Right kidney (tissue), 1 donor: ENCODE results near the gene ANKFY1.
"Not testable (repeated sequence)": the region's sequence is repeated elsewhere in the genome, so short reads cannot be mapped to it uniquely, and the experiment has no call there.

Experiments
- DNase-seq: peaks from one replicate; pipeline ENCODE4 v3.0.0-alpha.2; 2016

ANKFY1 gene

GRCh38 chr17:4215882-4216570, 47.8 kb downstream of the ANKFY1 start:
- DNase-seq, result no peak

- DNase-seq, result no peak
Measured at GRCh38 chr17:4214157-4214556, 49.6 kb downstream of the ANKFY1 start.

GRCh38 chr17:4209611-4210010, 54.2 kb downstream of the ANKFY1 start:
- no peak for DNase-seq

- no peak for DNase-seq
Measured at GRCh38 chr17:4208238-4208637, 55.5 kb downstream of the ANKFY1 start.

DNA sequence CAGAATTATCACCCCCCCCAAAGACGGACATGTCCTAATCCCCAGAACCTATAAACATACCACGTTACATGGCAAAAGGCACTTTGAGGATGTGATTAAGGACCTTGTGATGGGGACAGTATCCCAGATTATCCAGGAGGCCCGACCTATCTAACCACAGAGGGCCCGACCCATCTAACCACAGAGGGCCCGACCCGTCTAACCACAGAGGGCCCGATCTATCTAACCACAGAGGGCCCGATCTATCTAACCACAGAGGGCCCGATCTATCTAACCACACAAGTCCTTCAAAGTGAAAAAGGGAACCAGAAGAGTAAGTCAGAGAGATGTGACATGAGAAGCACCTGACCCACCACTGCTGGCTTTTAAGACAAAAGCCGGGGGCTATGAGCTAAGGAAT, 56.8 kb downstream of the ANKFY1 start:
- no peak for DNase-seq

DNA sequence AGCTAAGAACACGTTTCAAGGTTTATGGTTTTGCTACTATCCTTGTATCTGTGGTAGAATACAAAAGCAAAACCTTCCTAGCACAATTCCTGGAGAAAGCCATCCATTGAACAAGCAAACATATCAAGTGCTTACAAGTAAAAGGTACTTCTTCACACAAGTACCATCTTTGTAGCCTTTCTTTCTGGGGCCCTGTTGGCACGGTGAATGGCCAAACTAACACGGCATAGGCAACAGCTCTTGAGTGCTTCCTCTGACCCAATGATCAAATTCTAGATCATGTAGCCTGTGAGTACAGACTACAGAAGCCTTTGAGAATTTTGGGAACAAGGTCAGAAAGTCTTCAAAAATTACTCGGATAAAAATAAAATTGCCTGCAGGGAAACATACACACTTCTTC, 57.9 kb downstream of the ANKFY1 start:
- DNase-seq, result no peak

GRCh38 chr17:4204710-4205173, 59.0 kb downstream of the ANKFY1 start:
- no peak for DNase-seq

- no peak for DNase-seq
Measured at GRCh38 chr17:4204190-4204589, 59.6 kb downstream of the ANKFY1 start.

GRCh38 chr17:4201226-4201625, 62.6 kb downstream of the ANKFY1 start:
- DNase-seq, result no peak

- DNase-seq, result no peak
Measured at GRCh38 chr17:4199818-4200402, 63.9 kb downstream of the ANKFY1 start.

DNA sequence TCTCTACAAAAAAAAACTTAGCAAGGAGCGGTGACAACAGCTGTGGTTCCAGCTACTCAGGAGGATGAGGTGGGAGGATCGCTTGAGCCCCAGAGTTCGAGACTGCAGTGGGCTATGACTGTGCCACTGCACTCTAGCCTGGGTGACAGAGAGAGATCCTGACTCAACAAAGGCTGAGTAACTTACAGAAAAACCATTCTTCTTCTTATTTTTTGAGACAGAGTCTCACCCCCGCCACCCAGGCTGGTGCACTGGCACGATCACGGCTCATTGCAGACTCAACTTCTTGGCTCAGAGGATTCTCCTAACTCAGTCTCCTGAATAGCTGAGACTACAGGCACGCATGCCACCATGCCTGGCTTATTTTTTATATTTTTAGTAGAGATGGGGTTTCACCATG, 64.8 kb downstream of the ANKFY1 start:
- DNase-seq, result no peak

- DNase-seq, result no peak
Measured at GRCh38 chr17:4195306-4195705, 68.5 kb downstream of the ANKFY1 start.

DNA sequence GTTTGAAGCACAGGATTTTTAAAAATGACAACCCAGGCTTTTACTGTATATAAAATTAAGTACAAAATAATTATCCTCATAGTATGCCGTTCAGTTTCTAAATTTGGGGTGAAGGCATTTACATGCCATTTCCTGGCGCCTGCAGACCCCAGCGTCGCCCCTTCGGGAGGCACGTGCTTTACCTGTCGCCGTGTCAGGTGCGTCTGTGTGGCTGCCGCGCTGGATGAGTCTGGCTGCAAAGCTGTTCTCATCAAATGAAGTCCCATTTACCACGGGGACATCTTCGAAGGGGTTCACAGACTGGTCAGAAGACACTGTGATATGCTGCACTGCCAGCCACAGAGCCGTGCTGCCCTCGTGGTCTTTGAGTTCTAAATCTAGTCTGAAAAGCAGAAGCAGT, 69.0 kb downstream of the ANKFY1 start:
- DNase-seq, result no peak

GRCh38 chr17:4190791-4191190, 73.0 kb downstream of the ANKFY1 start:
- not testable (repeated sequence) for DNase-seq

DNA sequence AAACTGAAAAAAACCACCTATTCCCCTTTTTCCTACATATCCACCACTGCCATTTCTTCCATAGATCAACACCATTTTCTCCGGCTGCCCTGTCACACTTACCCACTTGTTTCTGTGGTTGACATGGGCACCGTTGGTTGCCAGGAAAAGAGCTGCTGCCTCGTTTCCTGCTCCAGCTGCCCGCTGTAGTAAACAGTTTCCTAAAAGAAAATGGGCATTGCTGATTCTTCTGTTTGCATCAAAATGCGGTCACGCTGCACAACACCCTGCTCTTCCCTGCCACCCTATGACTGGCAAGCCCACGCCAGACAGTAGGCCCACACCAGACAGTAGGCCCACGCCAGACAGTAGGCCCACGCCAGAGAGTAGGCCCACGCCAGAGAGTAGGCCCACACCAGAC, 74.5 kb downstream of the ANKFY1 start:
- DNase-seq, result no peak

DNA sequence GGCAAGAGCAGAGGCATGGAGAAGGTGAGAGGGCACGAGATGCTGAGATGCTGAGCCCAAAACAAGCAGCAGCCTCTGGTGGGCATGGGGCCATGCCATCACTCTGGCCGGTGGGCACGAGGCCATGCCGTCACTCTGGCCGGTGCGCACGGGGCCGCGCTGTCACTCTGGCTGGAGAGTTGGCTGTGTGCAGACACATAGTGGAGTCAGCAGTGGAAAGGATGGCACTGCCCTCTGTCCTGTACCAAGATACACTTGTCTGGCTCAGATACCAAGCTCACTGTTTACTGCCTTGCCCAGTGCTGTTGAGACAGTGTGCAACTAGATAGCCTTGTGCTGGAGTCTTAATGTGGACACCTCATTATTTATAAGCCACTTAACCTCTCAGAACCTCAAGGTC, 75.7 kb downstream of the ANKFY1 start:
- DNase-seq, result no peak

DNA sequence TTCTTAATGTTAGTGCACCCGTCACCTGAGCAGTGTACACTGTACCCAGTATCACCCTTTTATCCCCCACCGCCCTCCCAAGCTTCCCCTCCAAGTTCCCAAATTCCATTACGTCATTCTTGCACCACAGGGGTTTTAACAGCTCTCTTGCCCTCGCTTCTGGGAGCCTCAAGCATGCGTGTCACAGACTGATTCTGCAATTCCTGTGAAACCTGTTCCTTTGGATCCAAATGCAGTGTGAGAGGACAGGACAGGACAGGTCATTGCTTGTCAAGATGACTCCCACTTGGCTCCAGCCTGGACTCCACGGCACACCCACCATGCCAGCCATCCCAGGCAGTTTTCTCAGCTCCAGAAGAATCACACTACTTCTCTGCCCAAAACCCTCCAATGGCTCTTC, 76.7 kb downstream of the ANKFY1 start:
- no peak for DNase-seq

DNA sequence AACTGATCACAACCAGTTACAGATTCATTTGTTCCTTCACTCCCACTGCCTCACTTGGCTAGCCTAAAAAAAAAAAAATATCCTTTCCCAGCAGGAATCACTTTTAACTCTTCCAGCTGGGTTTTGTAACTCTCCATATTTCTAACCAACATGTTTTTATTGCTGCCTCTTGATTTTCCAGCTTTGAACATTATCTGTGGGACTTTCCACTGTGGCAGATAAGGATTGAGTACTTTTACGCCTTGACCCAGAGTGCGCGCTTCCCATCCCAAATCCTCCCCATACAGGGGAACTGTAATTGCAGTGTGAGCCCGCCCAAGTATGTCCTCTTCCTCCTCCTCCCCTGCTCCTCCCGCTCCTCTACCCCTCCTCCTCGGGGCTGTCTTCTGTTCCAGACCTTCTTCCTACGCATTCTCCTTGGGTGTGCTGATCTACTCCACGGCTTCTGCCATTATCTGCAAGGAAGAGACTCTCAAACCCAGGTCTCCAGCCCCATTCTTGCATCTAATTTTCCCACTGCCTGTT, 77.4 kb downstream of the ANKFY1 start:
- no peak for DNase-seq

GRCh38 chr17:4185656-4186055, 78.1 kb downstream of the ANKFY1 start:
- no peak for DNase-seq

DNA sequence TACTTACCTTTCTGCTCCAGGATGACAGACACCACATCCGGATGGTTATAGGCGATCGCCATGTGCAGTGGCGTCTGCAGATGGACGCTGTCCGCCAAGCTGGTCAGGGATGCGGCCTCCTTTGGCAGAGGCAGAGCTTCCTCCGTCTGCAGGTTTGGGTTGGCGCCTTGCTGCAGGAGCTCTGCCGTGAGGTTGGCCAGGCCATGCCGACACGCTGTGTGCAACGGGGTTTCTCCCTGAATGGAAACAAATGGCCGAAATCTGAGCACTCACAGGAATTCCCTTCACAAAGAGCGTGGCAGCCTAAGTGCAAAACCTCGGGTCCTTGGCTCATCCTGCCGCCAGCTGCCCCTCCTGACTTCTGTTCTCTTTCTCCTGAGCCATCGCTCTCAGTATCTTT, 79.0 kb downstream of the ANKFY1 start:
- no peak for DNase-seq

DNA sequence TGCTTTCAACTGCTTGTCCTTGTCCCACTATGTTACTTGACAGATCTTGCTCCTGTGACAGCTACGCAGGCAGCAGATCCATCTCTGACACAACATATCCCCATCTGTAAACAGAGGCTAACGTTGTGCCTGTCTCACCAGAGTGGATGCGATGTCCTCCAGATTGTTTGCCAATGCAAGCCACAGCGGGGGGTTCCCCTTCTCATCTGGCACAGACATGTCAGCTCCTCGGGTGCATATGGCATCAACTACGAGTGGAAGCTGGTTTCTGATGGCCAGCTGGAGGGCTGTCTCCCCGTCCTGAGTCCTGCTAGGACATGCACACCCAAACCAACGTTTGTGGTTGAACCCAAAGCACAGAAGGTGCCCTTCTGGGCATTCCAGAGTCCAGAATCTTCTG, 81.7 kb downstream of the ANKFY1 start:
- no peak for DNase-seq

DNA sequence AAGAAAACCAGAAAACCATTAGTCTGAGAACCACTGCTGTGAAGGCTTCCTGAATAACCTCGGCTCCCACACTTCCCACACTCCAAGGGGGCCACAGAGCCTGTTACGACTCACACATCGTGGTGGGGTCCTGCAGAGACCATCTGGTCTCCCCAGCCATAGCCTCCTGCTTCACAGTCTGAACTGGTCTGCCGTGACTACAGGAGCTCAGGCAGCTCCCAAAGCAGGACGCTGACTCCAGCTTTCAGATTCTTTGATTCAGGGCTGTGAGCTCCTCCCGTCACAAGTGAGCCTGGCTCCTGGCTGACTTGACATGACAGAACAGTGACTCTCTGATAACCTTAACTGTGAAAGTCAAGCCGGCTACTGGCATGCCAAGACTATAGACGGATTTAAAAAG, 83.0 kb downstream of the ANKFY1 start:
- no peak for DNase-seq

DNA sequence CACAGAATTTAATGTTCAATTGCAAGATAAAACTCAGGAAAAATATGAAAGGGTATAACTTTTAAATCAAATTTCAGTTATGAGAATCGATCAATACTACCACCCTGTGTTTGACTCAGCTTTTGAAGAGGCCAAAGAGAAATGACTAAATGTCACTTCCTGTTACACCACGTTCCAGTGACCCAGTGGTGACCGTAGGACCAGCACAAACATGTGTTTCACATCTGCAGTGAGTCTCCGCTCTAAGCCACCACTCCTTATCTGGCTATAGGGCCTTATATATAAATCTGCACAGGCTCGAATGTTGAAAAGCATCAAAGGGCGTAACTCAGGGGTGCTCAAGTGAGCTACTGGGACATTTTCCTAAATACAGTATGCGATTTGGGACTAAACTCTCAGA, 84.7 kb downstream of the ANKFY1 start:
- no peak for DNase-seq

- no peak for DNase-seq
Measured at GRCh38 chr17:4178651-4179050, 85.1 kb downstream of the ANKFY1 start.
